Measurements from ENCODE around the gene ADGRB2. TPM values are rescaled to one million over a fixed set of nuclear protein-coding genes. Genes with fewer than 3 reads are reported as not detected.

Gene ADGRB2
- total RNA-seq, 4 donors from 2014 or later: 1.4 to 6.0 (median 2.5) TPM

DNA sequence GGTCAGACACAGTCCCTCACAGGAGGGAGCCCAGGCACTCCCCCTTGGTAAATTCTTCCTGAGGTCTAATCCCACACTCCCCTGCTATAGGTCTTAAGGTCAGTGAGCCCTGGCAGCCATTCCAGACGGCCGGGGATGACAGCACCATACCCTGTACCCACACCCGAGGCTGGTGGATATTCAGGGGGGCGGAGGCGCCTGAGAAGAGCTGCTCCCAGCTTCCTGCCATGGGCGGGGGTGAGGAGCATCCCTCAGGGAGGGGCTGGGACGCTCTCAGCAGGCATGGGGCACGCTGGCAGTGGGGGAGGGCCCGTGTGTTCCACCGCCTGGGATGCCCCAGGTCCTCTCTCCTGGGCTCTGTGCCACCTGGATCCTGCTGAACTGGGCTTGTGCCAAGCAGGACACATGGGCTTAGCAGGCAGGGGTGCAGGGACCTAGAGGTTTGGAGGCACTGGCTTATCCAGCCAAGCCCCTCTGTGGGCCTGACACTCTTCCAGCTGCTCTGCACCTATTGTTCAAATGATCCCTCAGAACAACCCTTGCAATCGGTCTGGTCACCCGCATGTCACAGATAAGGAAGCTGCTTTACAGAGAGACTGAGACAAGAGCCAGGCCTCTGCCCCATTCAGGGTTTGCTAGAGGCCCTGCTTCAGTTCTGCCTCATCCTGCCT lies 5.7 kb upstream of the ADGRB2 start:
- Histone ChIP-seq H3K4me3 (no peak overlapping the region), H3K4me1 (peaks cover 28% of the 10 kb centered on the region), H3K9me3 (no peaks in the 10 kb centered on the region), H3K27ac (no peak overlapping the region), H3K27me3 (peaks cover 32% of the 10 kb centered on the region), H3K36me3 (no peaks in the 10 kb centered on the region)
- TF ChIP-seq POLR2A (IDR thresholded peaks at IDR 0.05) (no peak), EP300 (IDR thresholded peaks at IDR 0.05) (no peak), POLR2AphosphoS5 (IDR thresholded peaks at IDR 0.05) (no peak)
- TF ChIP-seq, protein P1, sequence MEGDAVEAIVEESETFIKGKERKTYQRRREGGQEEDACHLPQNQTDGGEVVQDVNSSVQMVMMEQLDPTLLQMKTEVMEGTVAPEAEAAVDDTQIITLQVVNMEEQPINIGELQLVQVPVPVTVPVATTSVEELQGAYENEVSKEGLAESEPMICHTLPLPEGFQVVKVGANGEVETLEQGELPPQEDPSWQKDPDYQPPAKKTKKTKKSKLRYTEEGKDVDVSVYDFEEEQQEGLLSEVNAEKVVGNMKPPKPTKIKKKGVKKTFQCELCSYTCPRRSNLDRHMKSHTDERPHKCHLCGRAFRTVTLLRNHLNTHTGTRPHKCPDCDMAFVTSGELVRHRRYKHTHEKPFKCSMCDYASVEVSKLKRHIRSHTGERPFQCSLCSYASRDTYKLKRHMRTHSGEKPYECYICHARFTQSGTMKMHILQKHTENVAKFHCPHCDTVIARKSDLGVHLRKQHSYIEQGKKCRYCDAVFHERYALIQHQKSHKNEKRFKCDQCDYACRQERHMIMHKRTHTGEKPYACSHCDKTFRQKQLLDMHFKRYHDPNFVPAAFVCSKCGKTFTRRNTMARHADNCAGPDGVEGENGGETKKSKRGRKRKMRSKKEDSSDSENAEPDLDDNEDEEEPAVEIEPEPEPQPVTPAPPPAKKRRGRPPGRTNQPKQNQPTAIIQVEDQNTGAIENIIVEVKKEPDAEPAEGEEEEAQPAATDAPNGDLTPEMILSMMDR (IDR thresholded peaks at IDR 0.05): no peak
- DNase-seq (ENCODE audit: low spot score in 2 of 2): no peak
- WGBS: 43% methylated on average over 3 of the region's 12 CpGs

DNA sequence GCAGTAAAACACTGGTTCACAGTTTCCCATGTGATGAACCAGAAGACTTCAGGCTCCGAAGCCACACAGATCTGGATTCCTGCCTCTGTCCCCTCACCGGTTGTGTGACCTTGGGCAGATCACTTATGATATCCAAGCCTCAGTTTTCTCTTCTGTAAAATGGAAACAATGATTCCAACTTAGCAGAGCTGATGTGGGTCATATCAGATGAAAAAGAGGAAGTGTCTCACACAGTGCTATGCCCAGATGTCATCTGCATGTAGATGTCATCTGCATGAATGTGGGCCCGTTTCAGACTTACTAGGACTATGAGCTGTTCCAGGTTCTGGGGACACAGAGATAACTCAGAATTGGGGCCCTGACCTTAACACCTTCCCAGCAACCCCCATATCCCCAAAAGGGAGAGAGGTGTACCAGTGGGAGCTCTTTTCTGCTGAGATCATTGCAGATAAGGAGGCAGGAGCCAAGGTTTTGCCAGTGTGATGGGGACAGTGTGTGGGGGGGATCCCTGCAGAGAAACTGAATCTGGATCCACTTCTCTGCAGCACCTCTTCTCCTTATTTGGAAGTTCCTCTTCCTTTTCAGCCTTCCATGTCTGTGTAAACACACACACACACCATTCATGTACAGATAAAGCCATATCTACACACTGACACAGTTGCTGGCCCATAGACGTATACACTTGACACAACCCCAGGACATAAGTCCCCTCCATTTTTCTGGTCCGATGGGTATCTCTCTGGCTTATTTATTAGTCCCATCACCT lies 5.0 kb upstream of the ADGRB2 start:
- no peak overlapping the region for H3K4me3 ChIP-seq
- H3K36me3 ChIP-seq: no peaks in the 10 kb centered on the region
- DNase-seq (ENCODE audit: low spot score in 2 of 2): no peak
- H3K27ac ChIP-seq: no peak overlapping the region
- peaks cover 35% of the 10 kb centered on the region for H3K4me1 ChIP-seq
- TF ChIP-seq POLR2A (IDR thresholded peaks at IDR 0.05): no peak
- TF ChIP-seq EP300 (IDR thresholded peaks at IDR 0.05): no peak
- TF ChIP-seq, protein P1 (IDR thresholded peaks at IDR 0.05): no peak
- no peak for TF ChIP-seq POLR2AphosphoS5 (IDR thresholded peaks at IDR 0.05)
- no peaks in the 10 kb centered on the region for H3K9me3 ChIP-seq
- peaks cover 24% of the 10 kb centered on the region for H3K27me3 ChIP-seq
- WGBS: 74% methylated on average over 5 of the region's 5 CpGs

DNA sequence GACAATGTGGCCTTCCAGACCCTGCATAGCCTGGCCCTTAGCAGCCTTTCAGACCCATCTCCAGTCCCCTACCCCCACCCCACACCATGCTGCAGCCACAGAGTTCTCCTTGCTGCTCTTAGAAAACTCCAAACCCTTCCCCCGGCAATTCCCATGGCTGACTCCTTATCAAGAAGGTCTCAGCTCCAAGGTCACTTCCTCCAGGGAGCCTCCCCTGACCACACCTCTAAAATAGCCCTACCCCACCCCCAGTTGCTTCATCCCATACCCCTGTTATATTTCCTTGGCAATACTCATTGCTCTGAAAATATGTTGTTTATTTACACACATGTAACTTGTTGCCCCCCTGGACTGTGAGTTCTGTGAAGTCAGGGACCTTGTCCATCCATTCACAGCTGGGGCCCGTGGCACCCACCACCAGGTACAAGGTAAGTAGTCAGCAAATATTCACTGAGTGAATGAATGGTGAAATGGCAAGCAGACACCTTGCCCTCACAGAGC lies 4.3 kb upstream of the ADGRB2 start:
- no peak overlapping the region for H3K27ac ChIP-seq
- 77% methylated on average over 2 of the region's 2 CpGs for WGBS
- no peak overlapping the region for H3K4me3 ChIP-seq
- no peak for TF ChIP-seq POLR2AphosphoS5 (IDR thresholded peaks at IDR 0.05)
- no peaks in the 10 kb centered on the region for H3K36me3 ChIP-seq
- no peak for DNase-seq (ENCODE audit: low spot score in 2 of 2)
- peaks cover 22% of the 10 kb centered on the region for H3K27me3 ChIP-seq
- peaks cover 39% of the 10 kb centered on the region for H3K4me1 ChIP-seq
- no peaks in the 10 kb centered on the region for H3K9me3 ChIP-seq

DNA sequence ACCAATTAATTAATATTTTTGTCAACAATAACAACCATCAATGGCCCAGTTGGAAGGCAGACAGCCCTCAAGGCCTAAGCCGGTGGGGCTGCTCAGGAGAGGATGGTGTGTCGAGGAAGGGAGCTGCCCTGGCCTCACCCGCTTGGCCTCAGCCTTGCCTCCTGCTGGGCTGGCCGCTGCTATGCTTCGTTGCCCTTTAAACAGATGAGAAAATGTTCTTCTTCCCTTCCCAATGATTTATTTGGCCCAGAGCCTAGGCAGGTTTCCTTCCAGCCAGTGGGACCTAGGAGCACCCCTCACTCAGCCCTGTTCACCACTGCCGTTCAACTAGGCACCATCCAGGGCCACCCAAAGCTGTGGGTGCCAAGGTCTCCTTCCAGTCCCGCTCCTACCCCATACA lies 3.1 kb upstream of the ADGRB2 start:
- H3K9me3 ChIP-seq: no peaks in the 10 kb centered on the region
- peaks cover 42% of the 10 kb centered on the region for H3K4me1 ChIP-seq
- H3K27ac ChIP-seq: no peak overlapping the region
- no peak overlapping the region for H3K4me3 ChIP-seq
- no peaks in the 10 kb centered on the region for H3K36me3 ChIP-seq
- DNase-seq (ENCODE audit: low spot score in 2 of 2): no peak
- no peak for TF ChIP-seq EP300 (IDR thresholded peaks at IDR 0.05)
- 88% methylated on average over 7 of the region's 7 CpGs for WGBS
- H3K27me3 ChIP-seq: peaks cover 22% of the 10 kb centered on the region

DNA sequence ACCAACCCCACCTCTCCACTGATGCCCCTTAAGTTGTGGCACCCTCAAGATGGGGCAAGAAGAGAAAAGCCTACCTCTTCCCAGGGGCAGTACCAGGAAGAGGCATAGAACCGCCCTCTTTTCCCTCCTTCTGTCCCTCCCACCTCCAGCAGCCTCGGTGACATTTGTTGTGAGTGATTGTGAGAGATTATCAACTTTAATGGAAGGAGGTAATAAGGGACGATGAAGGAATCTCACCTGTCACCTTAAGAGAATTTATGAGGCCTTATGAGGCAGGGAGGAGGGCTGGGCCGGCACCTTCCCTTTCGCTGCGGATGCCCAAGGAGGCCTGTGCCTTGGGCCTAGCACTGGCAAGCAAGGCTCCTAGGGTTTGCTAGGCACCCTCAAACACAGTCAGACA lies 1.4 kb upstream of the ADGRB2 start:
- WGBS: 65% methylated on average over 6 of the region's 6 CpGs
- DNase-seq (ENCODE audit: low spot score in 2 of 2): no peak
- Histone ChIP-seq H3K4me3 (no peak overlapping the region), H3K4me1 (peaks cover 49% of the 10 kb centered on the region), H3K27ac (no peak overlapping the region), H3K36me3 (no peaks in the 10 kb centered on the region), H3K27me3 (peaks cover 22% of the 10 kb centered on the region), H3K9me3 (no peaks in the 10 kb centered on the region)
- no peak for TF ChIP-seq POLR2A (IDR thresholded peaks at IDR 0.05)
- TF ChIP-seq, protein P1 (IDR thresholded peaks at IDR 0.05): no peak
- TF ChIP-seq EP300 (IDR thresholded peaks at IDR 0.05): no peak
- TF ChIP-seq POLR2AphosphoS5 (IDR thresholded peaks at IDR 0.05): no peak

DNA sequence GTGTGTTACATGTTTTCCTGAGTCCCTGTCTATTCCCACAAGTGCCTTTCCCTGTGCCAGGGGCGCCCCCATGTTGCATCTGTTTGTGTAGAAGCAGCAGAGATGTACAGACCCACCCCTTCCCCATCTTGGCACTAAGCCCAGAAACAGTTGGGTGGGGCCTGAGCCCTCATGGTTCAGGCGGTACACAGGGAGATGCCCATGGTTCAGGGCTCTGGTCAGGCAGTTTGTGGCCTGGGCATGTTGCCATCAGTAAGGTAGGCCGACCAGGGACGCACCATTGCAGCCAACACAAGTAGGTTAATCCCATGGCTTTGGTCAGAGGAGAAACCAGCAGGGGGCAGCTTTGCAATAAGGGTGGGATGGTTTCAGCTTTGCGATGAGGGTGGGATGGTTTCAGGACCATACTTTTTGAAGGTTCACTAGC lies 914 bp upstream of the ADGRB2 start:
- no peak for DNase-seq (ENCODE audit: low spot score in 2 of 2)
- 61% methylated on average over 5 of the region's 5 CpGs for WGBS

More for the DNA sequence above, 914 bp upstream of the ADGRB2 start:
- Histone ChIP-seq H3K9me3 (no peaks in the 10 kb centered on the region), H3K4me1 (peaks cover 53% of the 10 kb centered on the region), H3K27ac (no peak overlapping the region), H3K4me3 (no peak overlapping the region), H3K36me3 (no peaks in the 10 kb centered on the region), H3K27me3 (peaks cover 27% of the 10 kb centered on the region)
- no peak for TF ChIP-seq EP300 (IDR thresholded peaks at IDR 0.05)
- no peak for TF ChIP-seq POLR2AphosphoS5 (IDR thresholded peaks at IDR 0.05)
- TF ChIP-seq POLR2A (IDR thresholded peaks at IDR 0.05): no peak
- TF ChIP-seq, protein P1 (IDR thresholded peaks at IDR 0.05): no peak

Measured in suprapubic skin (tissue), 4 donors.